GM12892 (cell line): ENCODE measurements around the gene DRD4.
"Not testable (repeated sequence)": the region's sequence is repeated elsewhere in the genome, so short reads cannot be mapped to it uniquely, and the experiment has no call there.

Experiments used
- DNase-seq: peaks from one replicate; pipeline ENCODE4 v3.0.0; 2011; ENCODE audit not compliant: insufficient read length
- FAIRE-seq: peaks from 2 replicates; lab custom pipeline; 2011; peaks lifted over from hg19 to GRCh38; lab: Jason Lieb, UNC
- POLR2A ChIP-seq: IDR thresholded peaks from 2 replicates; pipeline ENCODE4 v1.6.1; 2011; ENCODE audit warnings: low read depth, low read length, control low read depth
- POLR2AphosphoS5 ChIP-seq: IDR thresholded peaks from 2 replicates; pipeline ENCODE4 v1.6.1; 2011; ENCODE audit warnings: low read depth, low read length, control low read depth
- TAF1 ChIP-seq: IDR thresholded peaks from 2 replicates; pipeline ENCODE4 v1.6.1; 2011; ENCODE audit warnings: low read depth, mild to moderate bottlenecking, control low read depth, low read length, borderline replicate concordance

Gene DRD4

GRCh38 chr11:674406-674805 is 37.3 kb downstream of the DRD4 start:
- DNase-seq (no peak), FAIRE-seq (no peak)
- no peak for TF ChIP-seq POLR2AphosphoS5
- no peak for TF ChIP-seq POLR2A
- no peak for TF ChIP-seq TAF1

GRCh38 chr11:678297-678696 is 41.2 kb downstream of the DRD4 start:
- DNase-seq (no peak), FAIRE-seq (no peak)

GRCh38 chr11:679271-680207 is 42.5 kb downstream of the DRD4 start:
- TF ChIP-seq POLR2AphosphoS5 (no peak), POLR2A (no peak), TAF1 (no peak)
- DNase-seq (no peak), FAIRE-seq (no peak)

More at GRCh38 chr11:678297-678696, 41.2 kb downstream of the DRD4 start:
- TF ChIP-seq POLR2A (no peak), POLR2AphosphoS5 (no peak), TAF1 (no peak)

GRCh38 chr11:680476-680875 is 43.4 kb downstream of the DRD4 start:
- TF ChIP-seq TAF1 (no peak), POLR2A (no peak), POLR2AphosphoS5 (no peak)
- no peak for DNase-seq
- FAIRE-seq, result no peak

GRCh38 chr11:680970-681369 is 43.9 kb downstream of the DRD4 start:
- no peak for TF ChIP-seq POLR2A
- FAIRE-seq (no peak), DNase-seq (no peak)

GRCh38 chr11:686451-687243 is 49.6 kb downstream of the DRD4 start:
- no peak for TF ChIP-seq POLR2AphosphoS5
- TF ChIP-seq TAF1, result no peak
- TF ChIP-seq POLR2A, result no peak
- no peak for FAIRE-seq
- no peak for DNase-seq

- DNase-seq, result no peak
- FAIRE-seq, result no peak
- TF ChIP-seq POLR2A, result no peak
- TF ChIP-seq POLR2AphosphoS5, result no peak
- TF ChIP-seq TAF1, result no peak
Observed at GRCh38 chr11:687751-688150, 50.7 kb downstream of the DRD4 start.

- no peak for FAIRE-seq
- TF ChIP-seq POLR2AphosphoS5 (no peak), POLR2A (no peak), TAF1 (no peak)
- no peak for DNase-seq
Observed at GRCh38 chr11:688681-689080, 51.6 kb downstream of the DRD4 start.

- no peak for TF ChIP-seq TAF1
- no peak for TF ChIP-seq POLR2AphosphoS5
- TF ChIP-seq POLR2A, result no peak
- no peak for FAIRE-seq
- DNase-seq, result no peak
Observed at GRCh38 chr11:689625-690024, 52.6 kb downstream of the DRD4 start.

GRCh38 chr11:690244-690643 is 53.2 kb downstream of the DRD4 start:
- not testable (repeated sequence) for FAIRE-seq, DNase-seq
